HG02970 (cell line): ENCODE measurements around the gene DNAH2.
"Not testable (repeated sequence)": the region's sequence is repeated elsewhere in the genome, so short reads cannot be mapped to it uniquely, and the experiment has no call there.

Experiments
- ATAC-seq: cut with Tn5 transposase; IDR thresholded peaks from one replicate; pipeline ENCODE4 v1.9.1; 2021; ENCODE audit warnings: mild to moderate bottlenecking, moderate library complexity, moderate number of reproducible peaks; ENCODE audit not compliant: unreplicated experiment, low FRiP score

The DNAH2 gene

DNA sequence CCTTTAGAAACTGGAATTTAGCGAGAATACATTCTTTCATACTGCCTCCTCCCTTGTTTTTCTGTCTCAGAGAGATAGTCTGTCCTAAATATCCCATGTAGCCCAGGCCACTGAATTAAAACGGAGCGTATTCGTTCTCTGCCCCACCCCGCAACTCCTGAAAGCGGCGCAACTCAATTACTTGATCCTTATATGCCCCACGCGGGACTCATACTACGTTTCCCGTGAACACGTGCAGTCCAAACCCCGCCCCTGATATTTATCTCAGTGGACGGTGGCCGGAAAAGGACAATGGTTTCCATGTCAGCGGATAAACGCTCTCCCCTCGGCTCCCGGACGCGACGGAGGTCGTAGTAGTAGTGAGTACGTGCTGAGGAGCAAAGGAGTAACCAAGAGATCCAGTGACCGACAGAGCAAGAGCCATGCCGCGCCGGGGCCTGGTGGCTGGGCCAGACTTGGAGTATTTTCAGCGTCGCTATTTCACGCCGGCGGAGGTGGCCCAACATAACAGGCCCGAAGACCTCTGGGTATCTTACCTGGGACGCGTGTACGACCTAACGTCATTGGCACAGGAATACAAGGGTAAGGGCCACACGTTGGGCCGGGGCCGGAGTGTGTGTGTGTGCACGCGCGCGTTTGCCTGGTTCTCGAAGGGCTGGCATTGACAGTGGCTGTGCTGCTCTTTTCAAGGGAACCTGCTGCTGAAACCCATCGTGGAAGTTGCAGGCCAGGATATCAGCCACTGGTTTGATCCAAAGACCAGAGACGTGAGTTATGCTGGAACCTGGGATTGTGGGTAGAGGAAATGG lies 140.4 kb downstream of the DNAH2 start, which contains the start of gene CYB5D1:
CYB5D1 (plus strand) TSS at position 291 of the 809 bp plus-strand sequence; CDS start at position 423, 132 bp downstream.
- ATAC-seq: peak; percentile 49

DNA sequence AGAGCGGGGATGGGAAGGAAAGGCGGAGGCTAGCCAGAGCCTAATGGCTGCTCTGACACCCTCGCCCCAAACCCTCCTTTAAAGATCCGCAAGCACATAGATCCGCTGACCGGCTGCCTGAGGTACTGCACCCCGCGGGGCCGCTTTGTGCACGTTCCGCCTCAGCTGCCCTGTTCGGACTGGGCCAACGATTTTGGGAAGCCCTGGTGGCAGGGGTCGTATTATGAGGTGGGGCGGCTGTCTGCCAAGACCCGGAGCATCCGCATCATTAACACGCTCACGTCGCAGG lies 140.9 kb downstream of the DNAH2 start:
- no peak for ATAC-seq

DNA sequence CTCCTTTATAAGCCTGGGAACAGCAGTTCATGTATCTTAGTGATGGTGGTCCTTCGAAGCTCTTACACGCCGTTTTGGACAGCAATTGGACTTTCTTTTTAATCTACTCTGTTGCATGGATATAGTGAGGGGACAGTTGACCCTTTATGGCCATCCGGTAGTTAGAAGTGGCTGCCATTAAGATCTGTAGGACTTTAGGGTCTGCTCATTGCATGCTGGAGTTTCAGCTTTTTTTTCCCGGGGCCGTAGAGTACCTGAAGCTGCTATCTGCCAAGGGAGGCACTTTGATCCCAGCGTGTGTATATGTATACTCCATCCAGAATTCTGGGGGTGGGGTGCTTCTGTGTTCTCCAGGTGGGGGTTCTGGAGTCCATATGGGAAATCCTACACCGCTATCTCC lies 141.5 kb downstream of the DNAH2 start:
- ATAC-seq: no peak

DNA sequence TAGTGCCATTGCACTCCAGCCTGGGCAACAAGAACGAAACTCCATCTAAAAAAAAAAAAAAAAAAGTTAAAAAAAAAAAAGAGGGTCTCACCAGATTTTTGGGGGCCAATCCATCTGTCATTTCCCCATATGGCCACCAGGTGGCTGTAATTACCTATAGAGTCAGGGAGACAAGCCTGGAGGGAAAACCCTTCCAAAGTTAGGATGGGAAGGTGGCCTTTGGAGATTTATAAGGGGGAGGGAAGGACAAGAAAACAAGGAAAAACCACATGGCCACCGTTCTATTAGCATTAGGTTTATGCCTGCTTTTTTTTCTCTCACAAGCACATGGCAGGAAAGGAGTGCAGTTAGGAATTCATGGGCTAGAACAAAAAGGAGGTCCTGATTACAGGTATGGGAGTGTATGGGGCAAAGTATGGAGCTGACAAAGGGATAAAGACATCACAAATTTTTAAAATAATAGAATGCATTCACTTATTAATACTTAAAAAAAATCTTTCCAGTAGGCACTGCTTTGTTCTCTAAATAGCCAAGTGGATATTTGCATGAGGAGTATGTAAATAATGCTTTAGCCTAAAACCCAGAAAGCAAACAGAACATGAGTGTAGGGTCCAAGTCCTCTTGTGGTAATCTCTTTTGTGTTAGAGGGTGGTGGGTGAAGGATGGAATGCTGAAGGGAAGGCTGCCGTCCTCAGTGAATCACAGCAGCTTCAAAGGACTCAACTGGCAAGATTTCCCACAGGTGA lies 145.3 kb downstream of the DNAH2 start:
- no peak for ATAC-seq

GRCh38 chr17:7864384-7864783 lies 146.8 kb downstream of the DNAH2 start:
- ATAC-seq: not testable (repeated sequence)

DNA sequence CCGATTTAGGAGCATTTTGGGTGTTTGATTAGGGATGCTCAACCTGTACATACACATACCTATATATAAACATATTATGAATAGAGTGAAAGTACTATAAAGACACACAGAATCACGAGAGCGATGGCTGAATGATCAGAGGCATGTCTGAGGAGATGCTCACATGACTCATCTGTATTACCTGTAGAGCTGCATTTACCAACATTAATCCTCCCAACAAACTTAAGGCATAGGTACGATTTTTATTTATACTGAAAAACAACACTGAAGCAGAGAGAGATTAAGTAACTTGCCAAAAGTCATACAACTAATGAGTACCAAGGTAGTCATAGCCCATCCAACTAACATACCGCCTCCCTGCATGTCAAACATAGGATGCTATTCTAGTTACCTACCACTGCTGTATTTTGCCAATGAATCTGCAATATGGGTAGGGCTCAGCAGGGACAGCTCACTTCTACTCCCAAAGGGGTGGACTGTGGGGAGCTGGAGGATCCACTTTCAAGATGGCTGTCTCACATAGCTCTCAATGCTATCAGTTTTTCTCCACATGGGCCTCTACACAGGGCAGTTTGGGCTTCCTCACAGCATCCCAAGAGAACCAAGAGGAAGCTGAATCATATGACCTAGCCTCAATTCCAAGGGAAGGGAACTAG lies 147.6 kb downstream of the DNAH2 start:
- ATAC-seq: no peak

GRCh38 chr17:7867881-7868329 lies 150.4 kb downstream of the DNAH2 start:
- no peak for ATAC-seq

- ATAC-seq: no peak
Observed at GRCh38 chr17:7873051-7873450, 155.5 kb downstream of the DNAH2 start.

DNA sequence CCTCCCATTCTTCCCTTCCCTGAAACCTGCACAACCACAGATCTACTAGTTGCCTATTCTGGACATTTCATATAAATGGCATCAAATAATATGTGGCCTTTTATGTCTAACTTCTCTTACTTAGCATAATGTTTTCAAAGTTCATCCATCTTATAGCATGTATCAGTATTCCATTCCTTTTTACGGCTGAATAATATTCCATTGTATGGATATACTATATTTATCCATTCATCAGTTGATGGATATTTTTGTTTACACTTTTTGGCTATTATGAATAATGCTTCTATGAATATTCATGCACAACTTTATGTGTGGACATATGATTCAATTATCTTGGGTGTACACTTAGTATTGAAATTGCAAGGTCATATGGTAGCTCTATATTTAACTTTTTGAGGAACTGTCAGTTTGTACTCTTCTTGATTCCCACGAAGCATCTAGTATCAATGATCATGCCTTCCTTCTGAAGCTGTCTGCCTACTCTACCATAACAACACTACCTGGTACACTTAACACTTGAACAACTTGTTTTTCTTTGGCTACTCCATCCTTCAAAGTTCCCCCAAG lies 158.3 kb downstream of the DNAH2 start:
- ATAC-seq: no peak

- ATAC-seq: no peak
Observed at GRCh38 chr17:7878234-7878633, 160.7 kb downstream of the DNAH2 start.

DNA sequence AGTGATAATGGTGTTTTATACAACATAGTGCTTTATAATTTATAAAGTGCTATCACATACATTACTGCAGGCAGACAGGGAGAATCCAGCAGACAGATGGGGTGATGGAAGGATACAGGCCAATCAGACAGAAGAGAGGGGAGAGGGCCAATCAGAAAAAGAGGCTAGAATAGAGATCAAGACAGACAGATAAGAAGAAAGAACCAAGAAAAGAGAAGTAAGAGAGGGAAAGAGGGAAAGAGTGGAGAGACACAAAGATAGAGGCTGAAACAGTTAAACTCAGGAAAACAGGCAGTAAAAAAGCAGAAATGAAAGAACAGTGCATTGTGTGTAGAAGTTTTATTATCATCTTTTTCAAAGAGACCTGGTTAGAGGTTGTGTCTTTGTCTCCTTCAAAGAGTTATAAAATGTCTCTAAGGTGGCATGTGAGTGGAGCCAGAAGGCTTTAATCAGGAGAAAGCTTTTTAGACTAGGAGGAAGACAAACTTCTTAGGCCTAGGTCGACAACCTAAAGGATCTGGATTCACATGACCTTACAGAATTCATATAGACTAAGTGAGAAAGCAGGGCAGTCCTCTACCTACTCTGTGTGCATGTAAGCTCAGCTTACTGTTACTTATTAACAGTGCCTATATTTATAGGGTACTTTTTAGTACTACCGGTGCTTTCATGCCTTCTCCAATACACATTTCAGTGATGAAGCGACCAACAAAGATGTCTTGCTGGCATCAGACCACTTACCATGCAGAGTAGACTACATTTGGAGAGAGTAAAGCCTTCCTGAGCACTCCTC lies 162.7 kb downstream of the DNAH2 start:
- no peak for ATAC-seq

DNA sequence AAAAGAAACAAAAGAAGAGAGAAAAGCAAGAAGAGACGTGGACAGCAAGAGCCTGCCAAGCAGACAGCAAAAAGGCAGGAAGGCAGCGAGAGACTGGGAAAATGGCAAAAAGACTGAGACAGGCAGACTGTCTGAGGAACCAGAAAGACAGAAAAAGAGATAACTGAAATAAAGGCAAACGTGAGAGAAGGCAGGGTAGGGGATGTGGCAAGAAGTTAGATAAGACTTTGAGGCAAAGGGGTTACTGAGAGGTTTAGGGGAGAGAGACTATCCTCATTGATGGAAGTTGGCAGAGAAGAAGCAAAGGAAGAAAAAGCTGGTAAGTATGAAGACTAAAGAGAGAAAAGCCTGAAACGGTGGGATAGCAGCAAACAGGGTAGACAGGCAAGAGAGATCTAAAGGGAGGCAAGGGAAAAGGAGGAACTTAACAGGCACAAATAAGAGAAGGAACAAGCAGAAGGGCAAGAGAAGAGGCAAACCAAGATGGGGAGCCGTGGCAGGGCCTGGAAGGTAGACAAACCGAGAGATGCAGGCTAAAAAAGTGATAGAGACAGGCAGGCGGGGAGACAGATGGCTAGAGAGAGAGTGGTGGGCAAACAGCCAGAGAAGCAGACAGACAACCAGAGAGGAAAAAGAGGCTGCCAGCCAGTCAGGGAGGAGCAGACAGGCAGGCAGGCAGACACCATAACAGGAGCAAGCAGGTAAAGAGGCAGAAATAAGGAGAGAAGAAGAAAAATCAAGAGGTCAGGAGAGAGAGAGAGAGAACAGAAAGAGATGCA lies 163.9 kb downstream of the DNAH2 start:
- ATAC-seq: no peak

DNA sequence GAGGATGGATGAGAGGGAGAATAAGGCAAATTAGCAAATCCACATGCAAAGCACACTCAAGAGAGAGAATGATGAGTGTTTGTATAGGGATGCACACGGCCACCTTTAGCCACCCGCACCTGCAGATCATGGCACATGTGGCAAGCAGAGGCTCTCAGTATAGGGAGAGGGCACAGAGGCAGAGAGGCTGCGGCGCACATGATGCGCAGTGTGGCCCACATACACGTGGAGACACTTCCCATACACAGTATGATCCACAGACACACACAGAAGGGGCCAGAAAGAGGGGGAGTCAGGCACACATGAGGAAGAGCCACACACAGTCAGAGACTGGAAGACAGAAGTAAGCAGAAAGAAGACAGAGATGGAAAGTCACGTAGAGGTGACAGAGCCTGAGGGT lies 164.5 kb downstream of the DNAH2 start:
- ATAC-seq: no peak

DNA sequence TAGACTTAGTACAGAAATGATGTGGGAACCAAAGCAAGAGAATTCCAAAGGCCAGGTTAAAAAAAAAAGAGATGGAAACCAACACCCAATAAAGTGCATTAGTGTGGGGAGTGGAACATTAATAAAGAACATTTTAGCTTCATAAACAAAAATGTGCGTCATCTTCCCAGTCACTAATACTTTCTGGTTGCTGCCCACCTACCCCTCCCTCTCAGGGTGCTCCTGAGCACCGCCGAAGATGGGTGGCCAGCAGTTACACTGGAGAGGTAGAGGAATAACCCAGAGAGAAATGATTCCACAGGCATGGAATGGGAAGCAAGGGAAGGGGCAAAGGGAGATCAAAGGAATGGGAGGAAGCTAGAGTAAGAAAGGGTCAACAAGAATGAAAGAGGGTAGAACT lies 165.1 kb downstream of the DNAH2 start:
- no peak for ATAC-seq
